ENCODE measurements around the gene CNTNAP2. TPM values are rescaled to one million over a fixed set of nuclear protein-coding genes. Genes with fewer than 3 reads are reported as not detected.

CNTNAP2 gene
- total and polyA plus RNA-seq, 4 donors, result 0.14 to 2.3 (median 1.1) TPM

GRCh38 chr7:146764458-146764857, 647.9 kb downstream of the CNTNAP2 start:
- WGBS, result 59% methylated on average over 3 of the region's 3 CpGs
- H3K9ac ChIP-seq (ENCODE audit: low read depth in 1 of 2, low read length in 2 of 2), result no peak overlapping the region
- no peaks in the 10 kb centered on the region for H3K4me1 ChIP-seq (ENCODE audit: control insufficient read depth in 4 of 4, insufficient read depth in 4 of 4, low read length in 3 of 4)
- H3K27me3 ChIP-seq (ENCODE audit: control insufficient read depth in 4 of 4, insufficient read depth in 4 of 4, low read length in 3 of 4), result no peaks in the 10 kb centered on the region
- H3K36me3 ChIP-seq (ENCODE audit: control insufficient read depth in 4 of 4, insufficient read depth in 3 of 4, low read depth in 1 of 4, low read length in 3 of 4), result no peaks in the 10 kb centered on the region
- H3K9me3 ChIP-seq (ENCODE audit: control insufficient read depth in 4 of 4, low read length in 3 of 4), result no peaks in the 10 kb centered on the region
- no peak overlapping the region for H3K27ac ChIP-seq (ENCODE audit: low read depth in 1 of 2, low read length in 2 of 2)
- no peak for DNase-seq (ENCODE audit: low spot score)
- TF ChIP-seq SP1 (IDR thresholded peaks at IDR 0.05), result no peak
- H3K4me3 ChIP-seq (ENCODE audit: low read depth in 1 of 3, low read length in 3 of 3), result no peak overlapping the region

- 73% methylated on average over 3 of the region's 3 CpGs for WGBS
- Histone ChIP-seq H3K9me3 (ENCODE audit: control insufficient read depth in 4 of 4, low read length in 3 of 4) (no peaks in the 10 kb centered on the region), H3K36me3 (ENCODE audit: control insufficient read depth in 4 of 4, insufficient read depth in 3 of 4, low read depth in 1 of 4, low read length in 3 of 4) (no peaks in the 10 kb centered on the region), H3K4me1 (ENCODE audit: control insufficient read depth in 4 of 4, insufficient read depth in 4 of 4, low read length in 3 of 4) (no peaks in the 10 kb centered on the region), H3K4me3 (ENCODE audit: low read depth in 1 of 3, low read length in 3 of 3) (no peak overlapping the region), H3K27ac (ENCODE audit: low read depth in 1 of 2, low read length in 2 of 2) (no peak overlapping the region), H3K27me3 (ENCODE audit: control insufficient read depth in 4 of 4, insufficient read depth in 4 of 4, low read length in 3 of 4) (no peaks in the 10 kb centered on the region), H3K9ac (ENCODE audit: low read depth in 1 of 2, low read length in 2 of 2) (no peak overlapping the region)
- DNase-seq (ENCODE audit: low spot score), result no peak
- no peak for TF ChIP-seq EGR1 (IDR thresholded peaks at IDR 0.05; ENCODE audit: low read depth in 2 of 2)
- no peak for TF ChIP-seq GABPA (IDR thresholded peaks at IDR 0.05 in 1 of 2, conservative IDR thresholded peaks at IDR 0.05 in 1 of 2)
- TF ChIP-seq JUND (IDR thresholded peaks at IDR 0.05), result no peak
- TF ChIP-seq HNF4G (IDR thresholded peaks at IDR 0.05), result no peak
- TF ChIP-seq RXRA (IDR thresholded peaks at IDR 0.05), result no peak
- TF ChIP-seq MAX (IDR thresholded peaks at IDR 0.05), result no peak
- TF ChIP-seq CTCF (IDR thresholded peaks at IDR 0.05; ENCODE audit: low read depth, low read length, missing input control), result no peak
- TF ChIP-seq, protein P1, sequence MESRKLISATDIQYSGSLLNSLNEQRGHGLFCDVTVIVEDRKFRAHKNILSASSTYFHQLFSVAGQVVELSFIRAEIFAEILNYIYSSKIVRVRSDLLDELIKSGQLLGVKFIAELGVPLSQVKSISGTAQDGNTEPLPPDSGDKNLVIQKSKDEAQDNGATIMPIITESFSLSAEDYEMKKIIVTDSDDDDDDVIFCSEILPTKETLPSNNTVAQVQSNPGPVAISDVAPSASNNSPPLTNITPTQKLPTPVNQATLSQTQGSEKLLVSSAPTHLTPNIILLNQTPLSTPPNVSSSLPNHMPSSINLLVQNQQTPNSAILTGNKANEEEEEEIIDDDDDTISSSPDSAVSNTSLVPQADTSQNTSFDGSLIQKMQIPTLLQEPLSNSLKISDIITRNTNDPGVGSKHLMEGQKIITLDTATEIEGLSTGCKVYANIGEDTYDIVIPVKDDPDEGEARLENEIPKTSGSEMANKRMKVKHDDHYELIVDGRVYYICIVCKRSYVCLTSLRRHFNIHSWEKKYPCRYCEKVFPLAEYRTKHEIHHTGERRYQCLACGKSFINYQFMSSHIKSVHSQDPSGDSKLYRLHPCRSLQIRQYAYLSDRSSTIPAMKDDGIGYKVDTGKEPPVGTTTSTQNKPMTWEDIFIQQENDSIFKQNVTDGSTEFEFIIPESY (IDR thresholded peaks at IDR 0.05), result no peak
- TF ChIP-seq TAF1 (conservative IDR thresholded peaks at IDR 0.05), result no peak
- TF ChIP-seq, protein P2, sequence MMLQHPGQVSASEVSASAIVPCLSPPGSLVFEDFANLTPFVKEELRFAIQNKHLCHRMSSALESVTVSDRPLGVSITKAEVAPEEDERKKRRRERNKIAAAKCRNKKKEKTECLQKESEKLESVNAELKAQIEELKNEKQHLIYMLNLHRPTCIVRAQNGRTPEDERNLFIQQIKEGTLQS (IDR thresholded peaks at IDR 0.05), result no peak
- TF ChIP-seq RAD21 (IDR thresholded peaks at IDR 0.05), result no peak
- no peak for TF ChIP-seq FOXA1 (IDR thresholded peaks at IDR 0.05)
- no peak for TF ChIP-seq SP1 (IDR thresholded peaks at IDR 0.05)
- no peak for TF ChIP-seq FOXA2 (IDR thresholded peaks at IDR 0.05)
- TF ChIP-seq YY1 (IDR thresholded peaks at IDR 0.05), result no peak
- no peak for TF ChIP-seq HNF4A (conservative IDR thresholded peaks at IDR 0.05)
- TF ChIP-seq NR2F2 (IDR thresholded peaks at IDR 0.05), result no peak
- TF ChIP-seq, protein P3, sequence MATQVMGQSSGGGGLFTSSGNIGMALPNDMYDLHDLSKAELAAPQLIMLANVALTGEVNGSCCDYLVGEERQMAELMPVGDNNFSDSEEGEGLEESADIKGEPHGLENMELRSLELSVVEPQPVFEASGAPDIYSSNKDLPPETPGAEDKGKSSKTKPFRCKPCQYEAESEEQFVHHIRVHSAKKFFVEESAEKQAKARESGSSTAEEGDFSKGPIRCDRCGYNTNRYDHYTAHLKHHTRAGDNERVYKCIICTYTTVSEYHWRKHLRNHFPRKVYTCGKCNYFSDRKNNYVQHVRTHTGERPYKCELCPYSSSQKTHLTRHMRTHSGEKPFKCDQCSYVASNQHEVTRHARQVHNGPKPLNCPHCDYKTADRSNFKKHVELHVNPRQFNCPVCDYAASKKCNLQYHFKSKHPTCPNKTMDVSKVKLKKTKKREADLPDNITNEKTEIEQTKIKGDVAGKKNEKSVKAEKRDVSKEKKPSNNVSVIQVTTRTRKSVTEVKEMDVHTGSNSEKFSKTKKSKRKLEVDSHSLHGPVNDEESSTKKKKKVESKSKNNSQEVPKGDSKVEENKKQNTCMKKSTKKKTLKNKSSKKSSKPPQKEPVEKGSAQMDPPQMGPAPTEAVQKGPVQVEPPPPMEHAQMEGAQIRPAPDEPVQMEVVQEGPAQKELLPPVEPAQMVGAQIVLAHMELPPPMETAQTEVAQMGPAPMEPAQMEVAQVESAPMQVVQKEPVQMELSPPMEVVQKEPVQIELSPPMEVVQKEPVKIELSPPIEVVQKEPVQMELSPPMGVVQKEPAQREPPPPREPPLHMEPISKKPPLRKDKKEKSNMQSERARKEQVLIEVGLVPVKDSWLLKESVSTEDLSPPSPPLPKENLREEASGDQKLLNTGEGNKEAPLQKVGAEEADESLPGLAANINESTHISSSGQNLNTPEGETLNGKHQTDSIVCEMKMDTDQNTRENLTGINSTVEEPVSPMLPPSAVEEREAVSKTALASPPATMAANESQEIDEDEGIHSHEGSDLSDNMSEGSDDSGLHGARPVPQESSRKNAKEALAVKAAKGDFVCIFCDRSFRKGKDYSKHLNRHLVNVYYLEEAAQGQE (IDR thresholded peaks at IDR 0.05), result no peak
Measured at GRCh38 chr7:146768957-146769356, 652.4 kb downstream of the CNTNAP2 start.
